Measurements from ENCODE around the gene CFC1. TPM values are rescaled to one million over a fixed set of nuclear protein-coding genes. Genes with fewer than 3 reads are reported as not detected.
A peak's percentile ranks its signal among the peaks of the same experiment; 100 is the strongest.
"Not testable (repeated sequence)": the region's sequence is repeated elsewhere in the genome, so short reads cannot be mapped to it uniquely, and the experiment has no call there.

The CFC1 gene
- total RNA-seq, 1 donor from 2014 or later: not detected

GRCh38 chr2:130594011-130594410, 5.4 kb downstream of the CFC1 start:
- H3K4me3 Mint-ChIP-seq; H3K27ac Mint-ChIP-seq; H3K4me1 Mint-ChIP-seq; H3K9me3 Mint-ChIP-seq; H3K36me3 Mint-ChIP-seq; DNase-seq (ENCODE audit: low spot score in 2 of 2, unreplicated experiment in 2 of 2); H3K27me3 Mint-ChIP-seq (ENCODE audit: low read depth): not testable (repeated sequence)

DNA sequence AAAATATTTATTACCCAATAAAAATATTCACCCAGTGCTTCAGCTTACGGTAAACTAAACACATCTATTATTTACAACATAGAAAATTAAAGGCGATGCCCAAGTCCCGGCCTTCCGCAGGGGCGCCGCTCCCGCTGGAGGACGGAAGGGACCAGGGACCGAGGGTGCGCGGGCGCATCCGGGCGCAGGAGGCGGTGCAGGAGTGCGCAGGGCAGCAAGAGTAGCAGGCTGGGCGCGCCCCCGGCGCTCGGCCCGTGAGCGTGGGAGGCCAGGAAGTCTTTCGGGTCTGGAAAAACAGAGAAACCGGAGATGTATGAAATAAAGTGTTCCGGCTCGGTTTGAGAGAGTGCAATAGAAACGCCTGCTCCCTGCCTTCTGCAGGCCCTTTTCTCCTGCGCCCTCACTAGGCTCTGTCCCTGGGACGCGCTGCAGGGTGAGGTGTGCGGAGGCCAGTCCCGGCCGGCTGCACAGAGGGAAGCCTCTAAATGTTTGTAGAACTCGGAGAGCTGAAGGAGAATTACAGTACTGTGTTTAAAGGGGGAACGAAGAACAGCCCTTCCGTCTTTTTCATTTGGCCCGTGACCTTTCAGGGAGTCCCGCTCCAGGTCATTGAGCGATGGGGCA, 6.5 kb downstream of the CFC1 start:
- DNase-seq (ENCODE audit: low spot score in 2 of 2, unreplicated experiment in 2 of 2); H3K27me3 Mint-ChIP-seq (ENCODE audit: low read depth); H3K36me3 Mint-ChIP-seq; H3K27ac Mint-ChIP-seq; H3K9me3 Mint-ChIP-seq; H3K4me1 Mint-ChIP-seq; H3K4me3 Mint-ChIP-seq: not testable (repeated sequence)

DNA sequence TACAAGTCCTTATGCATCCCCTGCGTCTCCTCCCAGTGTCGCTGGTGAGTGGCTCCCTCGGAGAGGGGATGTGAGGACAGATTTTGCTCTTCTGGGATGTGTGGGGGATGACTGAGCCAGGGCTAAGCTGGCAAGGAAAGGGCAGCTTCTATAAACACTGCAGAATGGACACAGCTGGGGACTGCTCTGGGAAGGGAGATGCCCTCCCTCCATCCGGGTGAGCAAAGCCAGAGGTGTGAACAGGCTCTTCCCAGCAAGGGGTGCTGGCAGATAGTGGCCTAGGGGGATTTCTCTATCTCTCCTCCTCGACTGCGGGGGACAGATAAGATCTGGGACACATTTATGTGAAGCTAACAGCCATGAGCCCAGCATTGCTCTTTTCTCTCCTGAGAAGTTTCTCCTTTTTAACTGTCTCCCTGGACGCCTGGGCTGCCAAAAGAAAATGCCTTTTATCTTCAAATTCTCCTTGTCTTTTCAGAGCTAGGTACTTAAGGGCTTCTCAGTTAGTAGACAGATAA, 8.5 kb downstream of the CFC1 start:
- not testable (repeated sequence) for H3K27me3 Mint-ChIP-seq (ENCODE audit: low read depth); H3K9me3 Mint-ChIP-seq; H3K4me1 Mint-ChIP-seq; H3K36me3 Mint-ChIP-seq; H3K4me3 Mint-ChIP-seq; H3K27ac Mint-ChIP-seq
- DNase-seq (ENCODE audit: low spot score in 2 of 2, unreplicated experiment in 2 of 2): peak in 1 of 2 experiments; percentile 26

GRCh38 chr2:130590170-130590841, 9.1 kb downstream of the CFC1 start:
- H3K9me3 Mint-ChIP-seq; H3K27me3 Mint-ChIP-seq (ENCODE audit: low read depth); H3K4me3 Mint-ChIP-seq; H3K27ac Mint-ChIP-seq; H3K36me3 Mint-ChIP-seq; H3K4me1 Mint-ChIP-seq; DNase-seq (ENCODE audit: low spot score in 2 of 2, unreplicated experiment in 2 of 2): not testable (repeated sequence)

DNA sequence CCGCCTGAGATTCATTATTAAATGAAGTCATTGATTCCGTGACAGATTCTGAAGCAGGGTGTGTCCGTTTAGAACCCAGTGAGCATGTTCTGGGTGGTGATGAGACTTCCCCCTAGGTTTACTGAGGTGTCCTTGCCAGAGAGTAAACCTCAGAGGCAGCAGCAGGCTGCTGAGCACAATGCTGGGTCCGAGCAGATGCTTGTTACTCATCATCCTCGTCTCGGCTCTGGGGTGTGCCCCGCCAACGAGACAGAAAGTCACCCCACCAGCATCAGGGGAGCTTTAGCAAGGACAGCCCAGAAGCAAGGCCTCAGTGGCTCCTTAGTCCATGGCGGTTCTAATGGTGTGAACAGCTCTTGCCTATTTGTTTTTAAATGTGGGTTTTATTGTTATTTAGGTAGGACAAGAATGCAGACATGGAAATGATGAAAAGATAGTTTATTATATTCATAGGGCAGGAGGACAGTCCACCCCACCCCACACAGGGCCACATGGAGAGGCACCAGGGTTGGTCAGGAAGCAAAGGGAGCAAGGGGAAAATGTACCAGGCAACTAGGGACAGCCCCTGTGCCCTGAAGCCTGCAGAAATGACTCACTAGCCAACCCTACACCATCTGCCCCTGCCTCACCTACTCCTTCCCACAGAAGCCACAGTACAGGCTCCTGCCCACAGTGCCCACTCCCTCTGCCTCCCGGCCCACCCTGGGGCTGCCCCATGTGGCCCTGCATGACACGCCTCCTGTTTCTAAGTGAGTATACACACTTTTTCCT, 10.5 kb downstream of the CFC1 start:
- not testable (repeated sequence) for H3K4me3 Mint-ChIP-seq; H3K36me3 Mint-ChIP-seq; H3K9me3 Mint-ChIP-seq; H3K4me1 Mint-ChIP-seq; H3K27me3 Mint-ChIP-seq (ENCODE audit: low read depth); H3K27ac Mint-ChIP-seq
- DNase-seq (ENCODE audit: low spot score in 2 of 2, unreplicated experiment in 2 of 2): peak in 1 of 2 experiments; percentile 26

DNA sequence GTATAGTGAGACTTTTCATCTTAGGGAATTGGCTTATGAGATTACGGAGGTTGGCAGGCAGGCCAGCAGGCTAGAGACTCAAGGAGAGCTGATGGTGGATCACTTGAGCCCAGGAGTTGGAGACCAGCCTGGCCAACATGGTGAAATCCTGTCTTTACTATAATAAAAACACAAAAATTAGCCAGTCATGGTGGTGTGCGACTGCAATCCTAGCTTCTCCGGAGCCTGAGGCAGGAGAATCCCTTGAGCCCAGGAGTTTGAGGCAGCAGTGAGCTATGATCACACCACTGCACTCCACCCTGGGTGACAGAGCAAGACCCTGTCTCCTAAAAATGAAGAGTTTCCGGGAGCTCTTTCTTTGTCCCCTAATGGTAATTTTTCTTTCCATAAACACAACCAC, 14.6 kb downstream of the CFC1 start:
- not testable (repeated sequence) for H3K9me3 Mint-ChIP-seq; DNase-seq (ENCODE audit: low spot score in 2 of 2, unreplicated experiment in 2 of 2); H3K27ac Mint-ChIP-seq; H3K36me3 Mint-ChIP-seq; H3K4me3 Mint-ChIP-seq; H3K27me3 Mint-ChIP-seq (ENCODE audit: low read depth); H3K4me1 Mint-ChIP-seq

DNA sequence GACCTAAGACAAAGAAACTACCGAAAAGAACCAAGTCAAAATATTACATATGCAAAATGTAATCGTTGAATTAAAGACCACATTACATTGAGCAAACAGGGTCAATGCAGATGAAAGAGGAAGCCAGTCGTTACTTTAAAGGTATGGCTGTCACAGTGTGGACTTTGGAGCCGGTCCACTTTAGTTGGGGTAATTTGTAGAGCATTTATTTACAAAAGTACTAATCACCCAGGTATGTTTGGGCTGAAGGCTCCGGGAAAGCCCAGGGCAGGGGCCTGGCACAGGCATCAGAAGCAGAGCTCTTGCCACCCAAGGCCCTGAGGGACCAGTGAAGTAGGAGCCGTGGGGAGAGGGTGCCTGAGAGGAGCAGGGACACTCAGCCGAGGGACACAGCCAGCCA, 15.8 kb downstream of the CFC1 start:
- not testable (repeated sequence) for DNase-seq (ENCODE audit: low spot score in 2 of 2, unreplicated experiment in 2 of 2); H3K4me3 Mint-ChIP-seq; H3K9me3 Mint-ChIP-seq; H3K27me3 Mint-ChIP-seq (ENCODE audit: low read depth); H3K27ac Mint-ChIP-seq; H3K4me1 Mint-ChIP-seq; H3K36me3 Mint-ChIP-seq

GRCh38 chr2:130582970-130583369, 16.4 kb downstream of the CFC1 start:
- H3K4me1 Mint-ChIP-seq; H3K27ac Mint-ChIP-seq; H3K9me3 Mint-ChIP-seq; H3K36me3 Mint-ChIP-seq; DNase-seq (ENCODE audit: low spot score in 2 of 2, unreplicated experiment in 2 of 2); H3K27me3 Mint-ChIP-seq (ENCODE audit: low read depth); H3K4me3 Mint-ChIP-seq: not testable (repeated sequence)

- not testable (repeated sequence) for H3K4me1 Mint-ChIP-seq; DNase-seq (ENCODE audit: low spot score in 2 of 2, unreplicated experiment in 2 of 2); H3K36me3 Mint-ChIP-seq; H3K27me3 Mint-ChIP-seq (ENCODE audit: low read depth); H3K27ac Mint-ChIP-seq; H3K9me3 Mint-ChIP-seq; H3K4me3 Mint-ChIP-seq
Observed at GRCh38 chr2:130581491-130581890, 17.9 kb downstream of the CFC1 start.

DNA sequence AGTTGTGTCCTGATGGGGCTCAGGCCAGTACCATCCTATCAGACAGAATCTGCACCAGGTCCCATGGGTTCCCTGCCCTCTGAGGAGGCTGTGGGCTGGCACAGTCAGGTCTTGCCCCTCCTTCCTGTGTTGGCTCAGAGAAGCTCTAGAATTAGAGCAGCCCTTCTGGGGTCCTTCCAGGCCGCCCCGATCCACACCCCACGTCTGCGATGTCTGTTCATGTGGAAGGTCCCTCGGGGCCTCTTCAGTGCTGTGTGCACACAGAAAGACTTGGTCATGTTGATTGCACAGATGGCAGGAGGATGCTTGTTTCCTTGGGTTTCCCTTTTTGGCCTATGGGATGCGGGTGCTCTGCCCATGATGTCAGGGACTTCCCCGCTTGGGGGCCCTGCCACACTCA, 20.3 kb downstream of the CFC1 start:
- not testable (repeated sequence) for DNase-seq (ENCODE audit: low spot score in 2 of 2, unreplicated experiment in 2 of 2); H3K4me3 Mint-ChIP-seq; H3K36me3 Mint-ChIP-seq; H3K27me3 Mint-ChIP-seq (ENCODE audit: low read depth); H3K27ac Mint-ChIP-seq; H3K4me1 Mint-ChIP-seq; H3K9me3 Mint-ChIP-seq

DNA sequence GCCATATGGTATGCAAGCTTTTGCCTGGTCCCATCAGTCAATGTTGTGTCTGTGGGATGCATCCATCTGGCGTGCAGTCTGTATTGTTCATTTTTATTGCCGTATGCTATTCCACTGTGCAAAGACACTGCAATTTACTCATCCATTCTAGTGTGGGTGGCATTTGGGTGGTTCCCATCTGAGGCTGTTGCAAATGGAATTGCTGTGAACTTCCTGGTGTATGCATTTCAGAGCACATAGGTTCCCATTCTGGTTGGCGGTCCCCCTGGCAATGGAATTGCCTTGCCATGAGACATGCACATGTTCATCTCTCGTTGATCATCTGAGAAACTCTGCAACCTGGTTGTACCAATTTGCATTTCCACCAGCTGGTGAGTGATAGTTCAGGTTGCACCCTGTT, 21.8 kb downstream of the CFC1 start:
- not testable (repeated sequence) for H3K4me3 Mint-ChIP-seq; H3K27me3 Mint-ChIP-seq (ENCODE audit: low read depth); DNase-seq (ENCODE audit: low spot score in 2 of 2, unreplicated experiment in 2 of 2); H3K36me3 Mint-ChIP-seq; H3K9me3 Mint-ChIP-seq; H3K27ac Mint-ChIP-seq; H3K4me1 Mint-ChIP-seq

DNA sequence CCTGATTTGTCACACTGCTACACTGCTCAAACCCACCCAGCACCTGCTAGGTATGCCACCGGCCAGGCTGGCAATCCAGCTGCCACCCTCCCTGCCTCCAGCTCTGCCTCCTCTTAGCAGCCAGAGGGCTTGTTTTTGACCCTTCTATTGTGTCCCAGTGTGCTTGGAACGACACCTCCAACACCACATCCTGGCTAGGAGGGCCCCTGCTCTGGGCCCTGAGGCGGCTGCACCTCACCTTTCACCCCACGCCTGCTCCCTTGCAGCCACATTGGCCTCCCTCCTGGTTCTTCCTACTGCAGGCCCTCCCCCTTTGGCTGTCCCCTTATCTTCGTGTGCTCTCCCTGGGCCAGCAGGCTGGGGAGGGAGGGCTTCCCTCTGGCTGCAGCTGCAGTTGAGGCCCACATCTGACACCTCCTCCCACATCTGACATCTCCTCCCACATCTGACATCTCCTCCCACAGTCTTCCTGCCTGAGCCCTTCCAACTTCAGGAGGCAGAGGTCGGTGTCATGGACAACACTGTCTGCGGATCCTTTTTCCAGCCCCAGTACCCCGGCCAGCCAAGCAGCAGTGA, 23.1 kb downstream of the CFC1 start:
- not testable (repeated sequence) for DNase-seq (ENCODE audit: low spot score in 2 of 2, unreplicated experiment in 2 of 2); H3K27ac Mint-ChIP-seq; H3K36me3 Mint-ChIP-seq; H3K27me3 Mint-ChIP-seq (ENCODE audit: low read depth); H3K4me1 Mint-ChIP-seq; H3K4me3 Mint-ChIP-seq; H3K9me3 Mint-ChIP-seq

- not testable (repeated sequence) for H3K36me3 Mint-ChIP-seq; H3K27ac Mint-ChIP-seq; DNase-seq (ENCODE audit: low spot score in 2 of 2, unreplicated experiment in 2 of 2); H3K9me3 Mint-ChIP-seq; H3K27me3 Mint-ChIP-seq (ENCODE audit: low read depth); H3K4me3 Mint-ChIP-seq; H3K4me1 Mint-ChIP-seq
Observed at GRCh38 chr2:130574230-130574629, 25.1 kb downstream of the CFC1 start.

- H3K9me3 Mint-ChIP-seq; H3K27ac Mint-ChIP-seq; DNase-seq (ENCODE audit: low spot score in 2 of 2, unreplicated experiment in 2 of 2); H3K27me3 Mint-ChIP-seq (ENCODE audit: low read depth); H3K4me3 Mint-ChIP-seq; H3K4me1 Mint-ChIP-seq; H3K36me3 Mint-ChIP-seq: not testable (repeated sequence)
Observed at GRCh38 chr2:130571929-130572328, 27.4 kb downstream of the CFC1 start.
